Stomach (tissue), 4 donors: Measurements from ENCODE around the gene RBMS3.

Source experiments
- POLR2A ChIP-seq, 4 donors: fragments of 450-650 bp; IDR thresholded peaks; one replicate each; pipeline ENCODE4 v1.6.1; 2016; ENCODE audit warnings: antibody characterized with exemption in 4 of 4, control low read depth in 2 of 4, mild to moderate bottlenecking in 1 of 4, moderate library complexity in 1 of 4
- POLR2AphosphoS5 ChIP-seq, 3 donors: sonication (generic); formaldehyde crosslinking; IDR thresholded peaks; one replicate each; pipeline ENCODE4 v1.6.1; 2016; ENCODE audit warnings: antibody characterized with exemption in 3 of 3
- TF ChIP-seq, protein P1 (sequence below), 7 experiments: fragments of 450-650 bp in 4 of 7; fragments of 200-600 bp in 3 of 7; sonication (generic) in 3 of 7; IDR thresholded peaks; one replicate each; pipeline ENCODE4 v1.5.1; 2016 to 2019; ENCODE audit warnings: antibody characterized with exemption in 7 of 7, control low read depth in 2 of 7, mild to moderate bottlenecking in 1 of 7

GRCh38 chr3:29481969-29482767 lies 201.3 kb downstream of the RBMS3 start:
- TF ChIP-seq POLR2A (IDR thresholded peaks at IDR 0.05) (no peak), POLR2AphosphoS5 (IDR thresholded peaks at IDR 0.05) (no peak)
- TF ChIP-seq, protein P1, sequence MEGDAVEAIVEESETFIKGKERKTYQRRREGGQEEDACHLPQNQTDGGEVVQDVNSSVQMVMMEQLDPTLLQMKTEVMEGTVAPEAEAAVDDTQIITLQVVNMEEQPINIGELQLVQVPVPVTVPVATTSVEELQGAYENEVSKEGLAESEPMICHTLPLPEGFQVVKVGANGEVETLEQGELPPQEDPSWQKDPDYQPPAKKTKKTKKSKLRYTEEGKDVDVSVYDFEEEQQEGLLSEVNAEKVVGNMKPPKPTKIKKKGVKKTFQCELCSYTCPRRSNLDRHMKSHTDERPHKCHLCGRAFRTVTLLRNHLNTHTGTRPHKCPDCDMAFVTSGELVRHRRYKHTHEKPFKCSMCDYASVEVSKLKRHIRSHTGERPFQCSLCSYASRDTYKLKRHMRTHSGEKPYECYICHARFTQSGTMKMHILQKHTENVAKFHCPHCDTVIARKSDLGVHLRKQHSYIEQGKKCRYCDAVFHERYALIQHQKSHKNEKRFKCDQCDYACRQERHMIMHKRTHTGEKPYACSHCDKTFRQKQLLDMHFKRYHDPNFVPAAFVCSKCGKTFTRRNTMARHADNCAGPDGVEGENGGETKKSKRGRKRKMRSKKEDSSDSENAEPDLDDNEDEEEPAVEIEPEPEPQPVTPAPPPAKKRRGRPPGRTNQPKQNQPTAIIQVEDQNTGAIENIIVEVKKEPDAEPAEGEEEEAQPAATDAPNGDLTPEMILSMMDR (IDR thresholded peaks at IDR 0.05) = no peak
